GM18517 (cell line): Measurements from ENCODE around the gene C5orf63.
A peak's percentile ranks its signal among the peaks of the same experiment; 100 is the strongest.
"Not testable (repeated sequence)": the region's sequence is repeated elsewhere in the genome, so short reads cannot be mapped to it uniquely, and the experiment has no call there.

Source experiments
- ATAC-seq: cut with Tn5 transposase; IDR thresholded peaks from one replicate; pipeline ENCODE4 v1.9.1; 2021; ENCODE audit warnings: mild to moderate bottlenecking, moderate library complexity; ENCODE audit not compliant: unreplicated experiment

Gene C5orf63

DNA sequence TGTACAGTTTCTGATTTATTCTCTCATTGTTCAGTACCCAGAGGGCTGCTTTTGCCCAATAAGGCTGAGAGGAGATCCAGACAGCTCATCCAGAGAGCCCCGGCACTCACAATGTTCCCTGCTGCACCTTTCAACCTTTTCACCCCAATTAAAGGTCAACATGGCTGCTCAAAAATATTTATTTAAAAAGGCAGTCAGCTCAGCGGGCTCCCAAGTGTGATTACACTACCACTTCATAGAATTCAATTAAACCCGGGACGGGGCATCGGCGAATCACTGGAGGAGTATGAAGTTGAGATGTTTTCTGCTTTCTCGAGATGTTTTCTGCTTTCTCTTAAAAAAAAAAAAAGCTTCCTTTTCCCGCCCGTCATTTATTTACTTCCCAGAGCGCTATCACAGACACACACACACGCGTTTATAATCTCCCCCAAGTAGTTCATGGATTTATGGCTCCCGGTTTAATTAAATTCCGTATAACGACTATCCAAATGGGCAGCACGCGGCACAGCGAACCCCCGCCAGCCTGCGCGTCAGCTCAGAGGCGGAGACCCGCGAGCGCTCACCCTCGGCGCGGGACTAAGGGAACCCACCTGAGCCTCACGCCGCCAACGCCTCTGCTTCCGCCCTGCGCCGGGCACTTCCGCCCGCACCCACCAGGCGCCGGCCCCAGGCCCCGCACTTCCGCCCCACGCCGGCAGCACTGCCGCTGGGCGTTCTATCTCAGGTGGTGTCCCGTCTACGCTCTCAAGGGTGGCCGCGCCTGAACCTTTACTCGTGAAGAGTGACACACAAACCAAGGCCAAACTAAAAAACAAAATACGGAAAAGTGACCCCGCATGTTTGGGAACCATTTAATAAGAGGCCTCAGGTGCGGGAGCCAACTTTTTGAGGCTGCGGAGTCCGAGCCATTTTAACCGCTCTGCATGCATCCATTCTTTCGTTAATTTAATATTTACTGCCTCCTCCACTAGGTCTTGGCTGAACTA is at the start of gene C5orf63:
Gene C5orf63, minus strand, starts transcription at position 642 of the 986 bp plus-strand sequence. CDS start 14,507 bp downstream, outside the sequence.
- peak; percentile 95 for ATAC-seq

DNA sequence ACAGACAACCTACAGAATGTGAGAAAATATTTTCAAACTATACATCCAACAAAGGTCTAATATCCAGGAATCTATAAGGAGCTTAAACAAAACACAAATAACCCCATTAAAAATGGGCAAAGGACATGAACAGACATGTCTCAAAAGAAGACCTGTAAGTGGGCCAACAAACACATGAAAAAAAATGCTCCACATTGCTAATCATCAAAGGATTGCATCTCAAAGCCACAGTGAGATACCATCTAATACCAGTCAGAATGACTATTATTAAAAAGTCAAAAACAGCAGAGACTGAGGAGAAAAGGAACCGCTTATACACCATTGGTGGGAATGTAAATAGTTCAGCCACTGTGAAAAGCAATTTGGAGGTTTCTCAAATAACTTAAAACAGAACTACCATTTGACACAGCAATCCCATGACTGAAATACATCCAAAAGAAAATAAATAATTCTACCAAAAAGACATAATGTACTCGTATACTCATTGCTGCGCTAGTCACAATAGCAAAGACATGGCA is 39.1 kb upstream of the C5orf63 start:
- ATAC-seq = no peak

GRCh38 chr5:127111112-127111511 is 37.8 kb upstream of the C5orf63 start:
- ATAC-seq = peak; percentile 72

- not testable (repeated sequence) for ATAC-seq
Observed at GRCh38 chr5:127108624-127109260, 35.4 kb upstream of the C5orf63 start.

DNA sequence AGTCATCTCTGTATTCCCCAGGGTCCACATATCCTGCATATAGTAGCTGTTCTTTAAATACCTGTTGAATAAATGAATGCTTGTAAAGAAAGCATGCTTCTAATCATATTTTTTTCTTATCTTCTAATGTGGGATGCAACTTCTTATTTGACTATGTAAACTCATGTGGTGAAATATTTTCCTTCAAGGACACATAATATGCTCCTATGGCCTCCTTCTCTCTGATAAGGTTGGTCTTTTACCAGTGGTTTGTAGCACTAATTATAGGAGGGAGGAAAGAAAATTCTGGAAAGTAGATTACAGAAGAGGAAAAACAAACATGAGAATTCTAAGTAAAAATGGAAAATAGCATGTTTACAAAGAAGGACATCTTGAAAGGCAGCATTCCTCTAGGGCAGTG is 28.6 kb upstream of the C5orf63 start:
- no peak for ATAC-seq

DNA sequence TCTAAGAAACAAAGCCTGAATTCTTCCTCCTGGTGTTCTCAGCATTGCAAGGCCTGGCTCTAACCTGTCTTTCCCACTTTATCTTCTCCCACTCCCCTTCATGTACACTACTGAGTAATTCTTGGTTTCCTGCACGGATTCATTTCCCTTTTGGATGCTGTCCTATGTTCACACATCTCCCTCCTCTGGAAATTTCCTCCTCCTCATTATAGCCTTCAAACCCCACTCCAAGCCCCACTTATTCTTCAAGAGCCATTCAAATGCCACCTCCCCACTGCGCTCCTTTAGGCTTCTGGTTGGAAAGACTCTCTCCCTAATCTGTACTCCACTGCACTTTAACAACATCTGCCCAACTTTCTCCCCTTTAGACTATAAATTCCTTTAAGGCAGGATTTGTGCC is 28.2 kb upstream of the C5orf63 start:
- no peak for ATAC-seq

- no peak for ATAC-seq
Observed at GRCh38 chr5:127098241-127098640, 24.9 kb upstream of the C5orf63 start.

GRCh38 chr5:127097278-127097677 is 24.0 kb upstream of the C5orf63 start:
- ATAC-seq = no peak

DNA sequence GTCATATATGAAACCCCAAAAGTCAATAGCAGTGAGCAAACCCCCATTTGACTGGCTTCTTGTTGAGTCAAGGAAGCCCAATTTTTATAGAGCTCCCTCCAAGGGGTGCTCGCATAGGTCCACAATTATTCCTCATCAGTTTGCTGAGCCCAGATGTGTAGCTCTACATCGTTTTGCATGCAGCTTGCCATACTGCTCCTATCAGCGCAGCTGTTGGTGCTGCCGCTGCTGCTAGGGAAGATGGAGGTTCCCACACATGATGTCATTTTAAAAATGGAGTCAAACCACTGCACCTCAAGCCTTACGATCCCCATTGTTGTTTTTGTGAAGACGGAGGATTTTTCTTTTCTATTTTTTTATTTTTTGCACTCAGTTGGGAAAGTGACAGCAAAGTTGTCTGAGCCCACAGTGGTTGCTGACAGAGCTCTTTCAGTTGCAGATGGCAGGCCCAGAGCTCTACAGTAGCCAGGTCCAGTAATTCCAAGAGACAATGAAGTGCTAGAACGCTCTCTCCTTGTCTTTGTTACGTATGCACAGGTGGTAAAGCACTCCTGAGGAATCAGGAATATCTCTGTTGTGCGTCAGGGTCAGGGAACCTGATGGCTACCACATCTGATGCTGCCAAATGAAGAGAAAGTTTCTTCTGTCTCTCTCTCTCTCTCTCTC is 23.2 kb upstream of the C5orf63 start:
- ATAC-seq = no peak

DNA sequence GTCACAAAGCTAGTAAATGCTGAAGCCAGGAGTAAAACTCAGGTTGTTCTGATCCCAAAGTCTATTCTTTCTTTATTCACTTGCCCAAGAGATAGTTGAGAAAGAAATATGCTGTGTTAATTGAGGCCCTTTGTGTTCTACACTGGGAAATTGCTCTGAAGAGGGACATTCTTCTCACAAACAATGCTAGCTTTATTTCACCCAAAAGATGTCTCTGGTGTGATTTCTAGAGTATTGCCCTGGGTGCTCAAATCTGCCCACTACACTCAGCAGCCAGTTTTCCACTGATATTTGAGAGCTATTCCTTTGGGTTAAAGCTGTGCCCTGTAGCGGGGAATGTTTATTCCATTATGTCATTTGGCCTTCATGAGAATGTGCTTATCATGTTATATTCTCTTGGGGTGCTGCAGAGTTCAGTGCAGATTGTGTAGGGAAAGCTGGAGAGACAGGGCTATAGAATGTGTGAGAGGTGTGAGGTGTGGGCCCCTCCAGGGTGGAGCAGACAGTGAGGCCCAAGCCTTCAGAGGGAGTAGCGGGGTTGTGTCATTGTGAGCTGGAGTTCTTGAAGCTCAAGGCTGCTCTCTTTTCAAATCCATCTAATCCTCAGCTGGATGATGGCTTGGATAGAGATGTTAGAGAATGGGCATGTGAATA is 21.0 kb upstream of the C5orf63 start:
- ATAC-seq = no peak

DNA sequence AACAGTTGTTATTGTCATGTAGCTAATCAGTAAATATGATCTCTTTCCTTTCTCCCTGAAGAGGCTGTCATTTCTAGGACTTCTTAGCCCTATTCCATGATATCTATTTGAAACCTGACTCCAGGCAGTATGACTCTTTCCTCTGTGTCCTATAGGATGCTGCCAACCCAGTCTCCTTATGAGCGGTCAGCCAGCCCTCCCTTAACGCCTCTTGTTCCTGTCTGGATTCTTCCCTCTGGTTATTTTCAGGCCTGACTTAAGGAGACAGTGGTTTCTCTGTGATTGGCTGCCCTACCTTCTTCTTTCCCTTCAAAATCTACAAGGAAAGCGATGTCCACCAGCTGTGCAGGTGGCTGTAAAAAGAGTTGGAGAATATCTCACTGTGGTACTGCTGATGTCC is 19.4 kb upstream of the C5orf63 start:
- no peak for ATAC-seq

GRCh38 chr5:127089191-127089590 is 15.9 kb upstream of the C5orf63 start:
- ATAC-seq = no peak

DNA sequence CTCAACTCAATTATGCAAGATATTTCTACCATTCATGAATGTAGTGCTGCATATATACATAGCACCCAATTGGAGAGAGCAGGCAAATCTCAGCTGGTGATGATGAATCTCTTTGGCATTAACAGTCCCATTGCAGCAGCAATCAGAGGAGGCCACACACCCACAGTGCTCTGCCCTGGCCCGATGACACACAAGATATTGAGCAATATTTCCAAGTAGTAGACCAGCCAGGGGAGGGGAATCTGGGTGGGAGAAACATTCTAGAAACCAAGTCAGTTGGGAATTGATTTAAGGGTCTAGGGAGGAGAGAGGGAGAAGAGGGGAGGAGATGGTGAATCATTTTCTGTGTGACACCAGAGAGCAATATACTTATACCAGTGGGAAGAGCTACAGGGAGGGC is 14.9 kb upstream of the C5orf63 start:
- ATAC-seq = no peak

- no peak for ATAC-seq
Observed at GRCh38 chr5:127086589-127086988, 13.3 kb upstream of the C5orf63 start.

- ATAC-seq = no peak
Observed at GRCh38 chr5:127085796-127086195, 12.5 kb upstream of the C5orf63 start.

- no peak for ATAC-seq
Observed at GRCh38 chr5:127085371-127085770, 12.1 kb upstream of the C5orf63 start.

DNA sequence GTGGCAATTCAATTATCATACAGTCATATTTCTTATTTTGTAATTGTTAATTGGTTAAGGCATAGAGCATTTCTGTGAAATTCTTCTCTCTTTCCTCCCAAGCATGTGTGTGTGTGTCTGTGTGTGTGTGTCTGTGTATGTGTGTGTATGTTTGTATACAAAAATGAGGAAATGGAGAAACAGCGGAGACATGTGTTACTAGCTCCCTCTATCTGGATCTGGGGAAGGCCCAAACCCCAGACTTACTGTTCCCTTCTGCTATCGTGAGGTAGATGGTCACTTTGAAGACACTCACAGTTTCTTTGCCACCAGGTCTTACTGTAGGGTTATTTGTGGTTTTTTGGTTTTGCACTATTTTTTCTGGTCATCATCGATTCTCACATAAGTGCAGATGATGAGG is 11.4 kb upstream of the C5orf63 start:
- no peak for ATAC-seq

- ATAC-seq = no peak
Observed at GRCh38 chr5:127083711-127084110, 10.4 kb upstream of the C5orf63 start.

GRCh38 chr5:127079994-127080491 is 6.7 kb upstream of the C5orf63 start:
- ATAC-seq = no peak

DNA sequence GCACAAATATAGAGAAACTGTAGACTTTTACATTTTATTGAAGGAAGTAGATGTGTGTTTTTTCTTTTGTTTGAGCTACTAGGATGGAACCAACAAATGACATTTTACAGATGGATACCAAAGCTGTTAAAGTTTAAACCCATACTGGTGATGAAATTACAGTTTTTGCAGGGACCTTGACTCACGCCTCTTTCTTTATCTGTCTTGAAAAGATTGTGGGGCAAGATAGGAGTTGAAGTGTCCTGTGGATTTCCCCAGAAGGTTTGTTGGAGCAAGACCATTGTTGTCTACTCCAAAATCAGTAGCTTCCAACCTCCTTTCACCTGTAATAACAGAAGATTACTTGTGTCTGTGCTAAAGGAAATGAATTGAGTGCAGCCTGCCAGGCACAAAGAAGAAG is 4.1 kb upstream of the C5orf63 start:
- ATAC-seq = no peak
